ENCODE results near the gene OR6B3. TPM values are rescaled to one million over a fixed set of nuclear protein-coding genes. Genes with fewer than 3 reads are reported as not detected.

OR6B3 gene
- total and polyA plus RNA-seq, 2 of the 8 experiments (the other 6 are each of a cell fraction or from before 2014, with no cell fraction given) = not detected

DNA sequence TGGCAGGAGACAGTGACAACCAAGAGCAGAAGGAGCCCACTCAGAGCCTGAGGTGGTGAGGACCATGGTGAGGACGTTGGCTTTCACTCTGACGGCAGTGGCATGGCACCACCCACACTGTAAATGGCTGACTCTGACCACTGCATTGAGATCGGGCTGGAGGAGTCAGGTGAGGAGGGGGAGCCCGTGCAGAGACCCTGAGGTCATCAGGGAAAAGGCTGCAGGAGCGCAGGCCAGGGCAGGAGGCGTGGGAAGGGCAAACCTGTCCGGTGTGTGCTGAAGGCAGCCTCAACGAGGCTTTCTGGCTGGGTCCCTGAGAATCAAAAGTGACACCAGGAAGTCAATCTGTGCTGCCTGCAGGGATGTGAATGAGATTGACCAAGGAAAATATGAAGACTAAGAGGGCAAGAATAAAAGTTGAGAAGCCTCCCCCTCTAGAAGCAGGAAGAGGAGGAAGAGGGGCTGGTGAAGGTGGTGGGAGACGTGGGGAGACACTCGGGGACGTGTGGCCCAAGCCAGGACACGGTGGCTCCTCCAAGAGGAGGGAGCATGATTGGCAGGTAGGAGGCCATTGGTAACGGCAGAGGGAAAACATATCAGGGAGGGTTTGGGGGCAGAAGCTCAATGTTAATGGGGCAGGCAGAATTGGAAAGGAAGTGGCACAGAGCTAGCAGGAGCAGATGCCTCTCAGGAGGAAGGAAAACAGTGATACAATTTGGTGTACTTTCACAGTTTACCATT is 2.0 kb upstream of the OR6B3 start:
- WGBS, 2 experiments (ENCODE audit: extremely low coverage in 1 of 2, insufficient coverage in 1 of 2, insufficient read length in 1 of 2, insufficient replicate concordance in 2 of 2, low coverage in 1 of 2, low lambda C conversion rate in 2 of 2, missing lambda C conversion rate in 1 of 2) = 92% methylated on average over 12 of the region's 13 CpGs; no CpG with 5 or more reads in 1 of the 2 experiments

More for the DNA sequence above, 2.0 kb upstream of the OR6B3 start:
- H3K79me1 ChIP-seq (ENCODE audit: low read depth, low read length) = no peaks in the 10 kb centered on the region; the same call in 1 of the 2 replicates
- H3K9ac ChIP-seq (replicated peaks in 1 of 4; ENCODE audit: extremely low read depth in 1 of 4, low read depth in 3 of 4, low read length in 3 of 4) = no peak overlapping the region
- no peak overlapping the region for H2BK15ac ChIP-seq (ENCODE audit: low read length)
- H2BK5ac ChIP-seq (ENCODE audit: low read depth, low read length) = no peak overlapping the region
- H4K5ac ChIP-seq (ENCODE audit: insufficient read length, low read depth, low read length) = no peak overlapping the region
- H4K20me1 ChIP-seq (replicated peaks in 1 of 2; ENCODE audit: control insufficient read depth in 1 of 2, insufficient read depth in 2 of 2, low read length in 2 of 2) = no peaks in the 10 kb centered on the region
- H3K27ac ChIP-seq (ENCODE audit: low read depth, low read length) = no peak overlapping the region
- no peak overlapping the region for H3K4me3 ChIP-seq (ENCODE audit: extremely low read depth in 1 of 4, insufficient read depth in 2 of 4, low read depth in 3 of 4, low read length in 4 of 4)
- FAIRE-seq (no peak), DNase-seq (ENCODE audit: low read depth in 1 of 2, low spot score in 2 of 2) (no peak)
- H3K14ac ChIP-seq (ENCODE audit: insufficient read length) = no peak overlapping the region
- TF ChIP-seq HDAC6 (IDR thresholded peaks at IDR 0.05; ENCODE audit: low read depth, low read length) = no peak
- H3K9me3 ChIP-seq (ENCODE audit: insufficient read depth in 2 of 2, low read depth in 1 of 2, low read length in 1 of 2) = no peaks in the 10 kb centered on the region
- H2AK5ac ChIP-seq (ENCODE audit: low read depth, low read length) = no peak overlapping the region
- H4K91ac ChIP-seq (replicated peaks; ENCODE audit: insufficient read length, low read length) = no peak overlapping the region
- no peak overlapping the region for H3K56ac ChIP-seq (replicated peaks; ENCODE audit: insufficient read length, low read depth, low read length)
- no peak overlapping the region for H2BK20ac ChIP-seq (ENCODE audit: low read length)
- H2BK12ac ChIP-seq (ENCODE audit: low read depth, low read length) = no peak overlapping the region
- H2AFZ ChIP-seq (ENCODE audit: low read length) = no peak overlapping the region
- H3K4ac ChIP-seq (replicated peaks; ENCODE audit: insufficient read length, low read depth, low read length) = no peak overlapping the region
- H3K4me1 ChIP-seq (replicated peaks in 1 of 4; ENCODE audit: control insufficient read depth in 3 of 4, insufficient read depth in 4 of 4, low read length in 3 of 4) = no peaks in the 10 kb centered on the region
- H3K27me3 ChIP-seq (replicated peaks in 1 of 4; ENCODE audit: control insufficient read depth in 3 of 4, extremely low read depth in 1 of 4, insufficient read depth in 3 of 4, low read length in 3 of 4) = 0 out of 7 replicates have a peak, but pooled peaks cover 0 to 2% (median 0%) of the 10 kb centered on the region in 4 experiments
- ChIA-PET CTCF (ENCODE audit: partially characterized antibody) (no interaction called here), POLR2A (ENCODE audit: partially characterized antibody) (interaction anchor here (1.1 kb wide), 1 partner anchor 30 kb away, joined by 3 read pairs; the partner anchor contains the start of gene NDUFA10)
- no peak overlapping the region for H4K8ac ChIP-seq (ENCODE audit: extremely low read depth, insufficient read depth, low read length)
- H3K4me2 ChIP-seq (ENCODE audit: insufficient read depth in 1 of 2, low read depth in 2 of 2, low read length in 2 of 2) = no peak overlapping the region
- no peaks in the 10 kb centered on the region for H3K23me2 ChIP-seq (ENCODE audit: low read depth, low read length)
- no peak overlapping the region for H3K23ac ChIP-seq (ENCODE audit: insufficient read length)
- no peaks in the 10 kb centered on the region for H3K79me2 ChIP-seq (ENCODE audit: control insufficient read depth in 1 of 2, insufficient read depth in 2 of 2, low read length in 2 of 2)
- no peaks in the 10 kb centered on the region for H3K36me3 ChIP-seq (ENCODE audit: control insufficient read depth in 2 of 4, insufficient read depth in 4 of 4, low read length in 3 of 4)
- no peak overlapping the region for H3K18ac ChIP-seq (ENCODE audit: extremely low read depth, low read length)
- H2BK120ac ChIP-seq (replicated peaks; ENCODE audit: low read depth, low read length) = no peak overlapping the region
